DMS 273 (cell line): ENCODE data around the gene DGKA.
"Not testable (repeated sequence)": the region's sequence is repeated elsewhere in the genome, so short reads cannot be mapped to it uniquely, and the experiment has no call there.

Experiments
- DNase-seq: peaks from one replicate; lab custom pipeline; 2025; ENCODE audit not compliant: unreplicated experiment; lab: John Stamatoyannopoulos, UW

The DGKA gene

DNA sequence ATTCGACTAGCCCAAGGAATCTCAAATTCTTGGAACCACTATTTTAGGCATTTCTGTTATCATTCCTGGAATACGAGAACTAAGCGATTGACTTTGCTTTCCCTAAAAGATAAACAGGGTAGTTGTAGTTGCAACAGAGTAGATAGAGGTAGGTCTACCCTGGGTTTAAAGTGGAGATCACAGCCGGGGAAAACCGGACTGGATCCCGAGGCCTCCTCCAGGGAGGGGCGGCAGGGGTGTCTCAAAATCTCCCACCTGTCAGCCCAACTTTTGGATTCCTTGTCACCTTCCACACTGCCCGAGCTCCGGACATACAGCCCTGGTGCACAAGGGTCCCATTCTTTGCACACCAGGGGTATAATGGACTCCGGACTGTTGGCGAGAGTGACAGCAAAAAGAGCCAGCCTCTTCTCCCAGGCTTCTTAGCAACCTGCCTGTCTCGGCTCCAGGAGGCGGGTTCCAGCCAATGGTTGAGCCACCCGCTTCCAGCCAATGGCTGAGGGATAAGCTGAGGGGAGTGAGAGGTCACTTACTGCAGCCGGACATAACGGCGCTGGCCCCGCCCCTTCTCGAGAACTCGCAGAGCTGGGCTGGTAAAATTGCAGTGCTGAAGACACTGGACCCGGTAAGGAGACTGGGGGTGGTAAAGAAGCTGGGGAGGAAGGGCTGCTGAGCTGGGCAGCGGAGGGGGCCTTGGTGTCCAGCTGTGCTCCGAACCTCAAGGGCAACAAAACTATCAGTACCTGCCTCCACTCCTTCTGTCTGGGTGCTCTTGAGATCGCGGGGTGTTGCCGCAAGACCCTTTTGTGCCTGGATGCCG is 66.0 kb downstream of the DGKA start, which contains the start of gene SUOX:
Gene SUOX, plus strand, starts transcription at position 562 of the 820 bp plus-strand sequence. CDS start 4,946 bp downstream, outside the sequence.
- peak; percentile 91 for DNase-seq

DNA sequence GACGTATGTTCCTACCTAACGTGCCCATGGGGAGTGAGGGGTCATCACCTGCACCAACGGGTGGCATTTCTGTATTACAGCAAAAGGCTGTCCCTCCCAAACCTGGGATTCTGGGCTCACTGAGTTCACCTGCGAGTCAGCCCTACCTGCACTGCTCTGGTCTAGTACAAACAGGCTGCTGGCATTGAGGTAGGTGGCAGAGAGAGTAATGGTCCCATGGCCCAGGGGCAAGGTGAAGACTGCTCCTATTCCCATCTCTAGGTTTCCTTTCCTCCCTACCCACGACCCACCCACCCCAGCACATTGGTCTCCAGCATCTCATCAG is 66.5 kb downstream of the DGKA start:
- DNase-seq, result no peak

DNA sequence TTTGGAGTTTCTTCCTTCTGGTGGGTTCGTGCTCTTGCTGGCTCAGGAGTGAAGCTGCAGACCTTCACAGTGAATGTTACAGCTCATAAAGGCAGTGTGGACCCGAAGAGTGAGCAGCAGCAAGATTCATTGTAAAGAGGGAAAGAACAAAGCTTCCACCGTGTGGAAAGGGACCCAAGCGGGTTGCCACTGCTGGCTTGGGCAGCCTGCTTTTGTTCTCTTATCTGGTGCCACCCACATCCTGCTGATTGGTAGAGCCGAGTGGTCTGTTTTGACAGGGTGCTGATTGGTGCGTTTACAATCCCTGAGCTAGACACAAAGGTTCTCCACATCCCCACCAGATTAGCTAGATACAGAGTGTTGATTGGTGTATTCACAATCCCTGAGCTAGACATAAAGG is 68.6 kb downstream of the DGKA start:
- DNase-seq, result not testable (repeated sequence)

DNA sequence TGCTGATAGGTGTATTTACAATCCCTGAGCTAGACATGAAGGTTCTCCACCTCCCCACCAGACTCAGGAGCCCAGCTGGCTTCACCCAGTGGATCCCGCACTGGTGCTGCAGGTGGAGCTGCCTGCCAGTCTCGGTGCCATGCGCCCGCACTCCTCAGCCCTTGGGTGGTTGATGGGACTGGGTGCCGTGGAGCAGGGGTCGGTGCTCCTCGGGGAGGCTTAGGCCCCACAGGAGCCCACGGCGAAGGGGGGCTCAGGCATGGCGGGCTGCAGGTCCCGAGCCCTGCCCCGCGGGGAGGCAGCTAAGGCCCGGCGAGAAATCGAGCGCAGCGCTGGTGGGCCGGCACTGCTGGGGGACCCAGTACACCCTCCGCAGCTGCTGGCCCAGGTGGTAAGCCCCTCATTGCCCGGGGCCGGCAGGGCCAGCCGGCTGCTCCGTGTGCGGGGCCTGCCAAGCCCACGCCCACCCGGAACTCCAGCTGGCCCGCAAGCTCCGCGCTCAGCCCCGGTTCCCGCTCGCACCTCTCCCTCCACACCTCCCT is 69.1 kb downstream of the DGKA start:
- DNase-seq, result not testable (repeated sequence)

DNA sequence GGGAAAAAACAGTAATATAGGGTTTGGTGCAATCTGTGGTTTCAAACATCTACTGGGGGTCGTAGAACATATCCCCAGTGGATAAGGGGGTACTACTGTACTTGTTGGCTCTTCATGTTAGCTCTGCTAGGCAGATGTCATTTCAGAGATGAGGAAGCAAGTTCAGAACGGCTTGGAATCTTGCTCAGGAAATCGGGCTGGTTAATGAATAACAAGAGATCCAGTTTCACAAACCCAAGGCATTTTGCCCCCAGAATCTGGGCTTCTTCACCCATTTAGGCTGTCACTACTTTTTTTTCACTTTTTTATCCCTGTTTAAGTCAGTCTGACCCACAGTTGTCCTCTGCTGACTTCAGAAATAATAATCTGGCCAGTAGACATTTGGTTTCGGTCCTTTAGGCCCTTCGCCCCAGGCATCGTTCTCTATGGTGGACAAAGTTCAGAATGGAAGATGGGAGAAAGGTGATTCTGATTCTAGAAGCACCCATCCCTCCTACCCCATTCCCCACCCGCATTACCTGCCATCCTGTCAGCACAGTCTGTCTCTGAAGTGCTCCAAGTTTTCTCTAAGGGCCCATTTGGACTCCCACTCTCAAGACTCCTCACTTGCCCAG is 70.6 kb downstream of the DGKA start:
- DNase-seq, result no peak

DNA sequence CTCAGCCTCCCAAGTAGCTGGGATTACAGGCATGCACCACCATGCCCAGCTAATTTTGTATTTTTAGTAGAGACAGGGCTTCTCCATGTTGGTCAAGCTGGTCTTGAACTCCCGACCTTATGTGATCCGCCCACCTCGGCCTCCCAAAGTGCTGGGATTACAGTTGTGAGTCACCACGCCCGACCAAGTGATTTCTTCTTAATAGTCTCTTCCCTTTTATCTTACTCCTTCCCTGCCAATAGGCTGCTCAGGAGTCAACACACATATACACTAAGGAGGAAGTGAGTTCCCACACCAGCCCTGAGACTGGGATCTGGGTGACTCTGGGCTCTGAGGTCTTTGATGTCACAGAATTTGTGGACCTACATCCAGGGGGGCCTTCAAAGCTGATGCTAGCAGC is 72.4 kb downstream of the DGKA start:
- DNase-seq, result not testable (repeated sequence)
